Upper lobe of right lung (tissue), 1 donor: Measurements from ENCODE around the gene ROR2. TPM values are rescaled to one million over a fixed set of nuclear protein-coding genes. Genes with fewer than 3 reads are reported as not detected.

Experiments used
- ATAC-seq: fragments of 200-7000 bp; cut with Tn5 transposase; one replicate; pipeline ENCODE4 v1.9.1; 2020; ENCODE audit warnings: mild to moderate bottlenecking, moderate library complexity
- DNase-seq: peaks from one replicate; pipeline ENCODE4 v3.0.0-alpha.2; 2020
- H3K27ac ChIP-seq: fragments of 200-600 bp; one replicate; pipeline ENCODE4 v1.8.0; 2022
- H3K27me3 ChIP-seq: fragments of 200-600 bp; one replicate; pipeline ENCODE4 v1.8.0; 2022; ENCODE audit warnings: mild to moderate bottlenecking
- H3K36me3 ChIP-seq: fragments of 200-600 bp; one replicate; pipeline ENCODE4 v1.8.0; 2022
- H3K4me1 ChIP-seq: fragments of 200-600 bp; one replicate; pipeline ENCODE4 v1.8.0; 2022
- H3K4me3 ChIP-seq: fragments of 200-600 bp; one replicate; pipeline ENCODE4 v1.8.0; 2022; ENCODE audit warnings: mild to moderate bottlenecking
- H3K9me3 ChIP-seq: fragments of 200-600 bp; one replicate; pipeline ENCODE4 v1.8.0; 2022
- CTCF ChIP-seq: fragments of 200-600 bp; IDR thresholded peaks from one replicate; pipeline ENCODE4 v1.8.0; 2022; ENCODE audit warnings: antibody characterized with exemption
- intact Hi-C: fragments of 100-400 bp; cut with DNase I; formaldehyde crosslinking; loops from one replicate; pipeline ENCODE4 v1.11.0; 2022
- total RNA-seq: library from RNA; stranded (reverse); fragmentation: NEBNext Ultra II Directional; extraction: Animal tissue kit (Norgen Biotek cat#: 25700); gene quantifications from one replicate; pipeline ENCODE4 v1.2.1, GENCODE V29; 2021
- donor health status: DM: no; HTN: yes; CAD: no; lungs with severe emphysema.

ROR2 gene
- total RNA-seq, 1 donor from 2014 or later = 5.5 TPM

GRCh38 chr9:91564081-91564670 lies 385.9 kb downstream of the ROR2 start:
- DNase-seq (no peak), ATAC-seq (no peak)
- H3K27me3 ChIP-seq = peaks cover 6% of the 10 kb centered on the region
- H3K27ac ChIP-seq = no peak overlapping the region
- no peak for TF ChIP-seq CTCF
- no peak overlapping the region for H3K4me3 ChIP-seq
- intact Hi-C loops = no loop called here
- no peaks in the 10 kb centered on the region for H3K36me3 ChIP-seq
- no peaks in the 10 kb centered on the region for H3K9me3 ChIP-seq
- H3K4me1 ChIP-seq = no peaks in the 10 kb centered on the region

- H3K27me3 ChIP-seq = peaks cover 6% of the 10 kb centered on the region
- TF ChIP-seq CTCF = no peak
- H3K4me3 ChIP-seq = no peak overlapping the region
- no peaks in the 10 kb centered on the region for H3K36me3 ChIP-seq
- DNase-seq = no peak
- no peaks in the 10 kb centered on the region for H3K9me3 ChIP-seq
- intact Hi-C loops = no loop called here
- H3K27ac ChIP-seq = no peak overlapping the region
- H3K4me1 ChIP-seq = no peaks in the 10 kb centered on the region
- ATAC-seq = no peak
Observed at GRCh38 chr9:91562416-91562815, 387.6 kb downstream of the ROR2 start.

- Histone ChIP-seq H3K36me3 (no peaks in the 10 kb centered on the region), H3K9me3 (no peaks in the 10 kb centered on the region), H3K27me3 (peaks cover 6% of the 10 kb centered on the region), H3K27ac (no peak overlapping the region), H3K4me1 (no peaks in the 10 kb centered on the region), H3K4me3 (no peak overlapping the region)
- intact Hi-C loops = no loop called here
- no peak for TF ChIP-seq CTCF
- DNase-seq (no peak), ATAC-seq (no peak)
Observed at GRCh38 chr9:91560301-91560700, 389.7 kb downstream of the ROR2 start.

- ATAC-seq = no peak
- Histone ChIP-seq H3K4me1 (no peaks in the 10 kb centered on the region), H3K27ac (no peak overlapping the region), H3K9me3 (no peaks in the 10 kb centered on the region), H3K4me3 (no peak overlapping the region), H3K36me3 (no peaks in the 10 kb centered on the region), H3K27me3 (peaks cover 6% of the 10 kb centered on the region)
- no peak for TF ChIP-seq CTCF
- intact Hi-C loops = no loop called here
- no peak for DNase-seq
Observed at GRCh38 chr9:91558879-91559278, 391.1 kb downstream of the ROR2 start.

- DNase-seq = no peak
- Histone ChIP-seq H3K9me3 (no peaks in the 10 kb centered on the region), H3K27me3 (peaks cover 6% of the 10 kb centered on the region), H3K4me3 (no peak overlapping the region), H3K36me3 (no peaks in the 10 kb centered on the region), H3K4me1 (no peaks in the 10 kb centered on the region), H3K27ac (no peak overlapping the region)
- intact Hi-C loops = no loop called here
- no peak for TF ChIP-seq CTCF
- no peak for ATAC-seq
Observed at GRCh38 chr9:91558395-91558794, 391.6 kb downstream of the ROR2 start.

GRCh38 chr9:91557327-91557726 lies 392.7 kb downstream of the ROR2 start:
- TF ChIP-seq CTCF = no peak
- H3K4me1 ChIP-seq = no peaks in the 10 kb centered on the region
- DNase-seq (no peak), ATAC-seq (no peak)
- no peak overlapping the region for H3K27ac ChIP-seq
- intact Hi-C loops = no loop called here
- peaks cover 1% of the 10 kb centered on the region for H3K27me3 ChIP-seq
- no peak overlapping the region for H3K4me3 ChIP-seq
- H3K9me3 ChIP-seq = no peaks in the 10 kb centered on the region
- no peaks in the 10 kb centered on the region for H3K36me3 ChIP-seq
